HEK293 (cell line): ENCODE measurements around the gene TRABD.

Experiments used
- CTCF ChIA-PET: fragments of 350-600 bp; formaldehyde crosslinking; extraction: SDS; loops from one replicate; lab custom pipeline; 2021; ENCODE audit warnings: antibody characterized with exemption; lab: Yijun Ruan, JAX
- POLR2A ChIA-PET: fragments of 300-600 bp; formaldehyde crosslinking; extraction: SDS; loops from one replicate; lab custom pipeline; 2020; ENCODE audit warnings: antibody characterized with exemption, inconsistent platforms; lab: Yijun Ruan, JAX
- H3K27ac ChIP-seq: fragments of 200-500 bp; sonication (Bioruptor generic); 2 replicates; pipeline ENCODE4 v1.5.1; 2014; ENCODE audit warnings: low read depth, low read length, control low read depth, inconsistent platforms; ENCODE audit errors: extremely low read depth
- H3K36me3 ChIP-seq, 2 experiments: fragments of 200-500 bp in 1 of 2; sonication (Bioruptor generic) in 1 of 2; 1 replicate in 1 of 2; 2 replicates in 1 of 2; pipeline ENCODE4 v1.5.1; 2014 to 2017; ENCODE audit warnings: inconsistent platforms in 2 of 2, low read length in 2 of 2; ENCODE audit not compliant: control insufficient read depth in 2 of 2, insufficient read depth in 1 of 2
- H3K4me1 ChIP-seq: fragments of 200-500 bp; sonication (Bioruptor generic); 2 replicates; pipeline ENCODE4 v1.5.1; 2014; ENCODE audit warnings: mild to moderate bottlenecking, low read length, inconsistent platforms; ENCODE audit not compliant: control insufficient read depth, insufficient read depth
- H3K4me3 ChIP-seq: 2 replicates; pipeline ENCODE4 v1.5.1; 2011; ENCODE audit warnings: low read depth, mild to moderate bottlenecking, control low read depth, low read length, moderate library complexity
- H3K9me3 ChIP-seq: fragments of 200-500 bp; sonication (Bioruptor generic); 2 replicates; pipeline ENCODE4 v1.5.1; 2014; ENCODE audit warnings: low read depth, low read length, inconsistent platforms; ENCODE audit not compliant: control insufficient read depth, insufficient read depth
- EGR2 ChIP-seq: fragments of 450-650 bp; formaldehyde crosslinking; IDR thresholded peaks from 2 replicates; pipeline ENCODE4 v1.5.1; 2016; ENCODE audit warnings: low read depth, missing biosample characterization, missing genetic modification characterization
- GLI4 ChIP-seq: fragments of 450-650 bp; formaldehyde crosslinking; IDR thresholded peaks from 2 replicates; pipeline ENCODE4 v1.5.1; 2016; ENCODE audit warnings: missing biosample characterization, missing genetic modification characterization
- GLIS2 ChIP-seq: fragments of 450-650 bp; formaldehyde crosslinking; IDR thresholded peaks from 2 replicates; pipeline ENCODE4 v1.5.1; 2016; ENCODE audit warnings: missing biosample characterization, missing genetic modification characterization
- IKZF3 ChIP-seq: fragments of 450-650 bp; IDR thresholded peaks from 2 replicates; pipeline ENCODE4 v1.5.0; 2018; ENCODE audit warnings: missing biosample characterization, mild to moderate bottlenecking, missing genetic modification characterization, moderate library complexity
- KLF1 ChIP-seq: fragments of 450-650 bp; formaldehyde crosslinking; IDR thresholded peaks from 2 replicates; pipeline ENCODE4 v1.5.1; 2016; ENCODE audit warnings: missing biosample characterization, missing genetic modification characterization
- KLF7 ChIP-seq: fragments of 450-650 bp; formaldehyde crosslinking; IDR thresholded peaks from 2 replicates; pipeline ENCODE4 v1.5.1; 2016; ENCODE audit warnings: missing biosample characterization, missing genetic modification characterization, borderline replicate concordance
- SCRT2 ChIP-seq: fragments of 450-650 bp; formaldehyde crosslinking; IDR thresholded peaks from 2 replicates; pipeline ENCODE4 v1.5.1; 2016; ENCODE audit warnings: missing biosample characterization, missing genetic modification characterization
- ZFHX2 ChIP-seq: fragments of 450-650 bp; formaldehyde crosslinking; conservative IDR thresholded peaks from 2 replicates; pipeline ENCODE4 v1.5.1; 2016; ENCODE audit warnings: missing biosample characterization, missing genetic modification characterization
- ZIC2 ChIP-seq: fragments of 450-650 bp; formaldehyde crosslinking; IDR thresholded peaks from 2 replicates; pipeline ENCODE4 v1.5.1; 2016; ENCODE audit warnings: missing biosample characterization, missing genetic modification characterization
- ZNF121 ChIP-seq: fragments of 450-650 bp; formaldehyde crosslinking; IDR thresholded peaks from 2 replicates; pipeline ENCODE4 v1.5.1; 2016; ENCODE audit warnings: missing biosample characterization, missing genetic modification characterization
- ZNF19 ChIP-seq: fragments of 450-650 bp; formaldehyde crosslinking; IDR thresholded peaks from 2 replicates; pipeline ENCODE4; 2016; ENCODE audit warnings: missing biosample characterization, missing genetic modification characterization, low read depth
- ZNF48 ChIP-seq: fragments of 450-650 bp; formaldehyde crosslinking; IDR thresholded peaks from 2 replicates; pipeline ENCODE4 v1.5.1; 2016; ENCODE audit warnings: missing biosample characterization, missing genetic modification characterization
- ZNF521 ChIP-seq: fragments of 450-650 bp; formaldehyde crosslinking; IDR thresholded peaks from 2 replicates; pipeline ENCODE4 v1.5.1; 2017; ENCODE audit warnings: missing biosample characterization, mild to moderate bottlenecking, missing genetic modification characterization
- ZNF561 ChIP-seq: fragments of 450-650 bp; IDR thresholded peaks from 2 replicates; pipeline ENCODE4 v1.5.1; 2018; ENCODE audit warnings: missing biosample characterization, missing genetic modification characterization, borderline replicate concordance
- ZNF600 ChIP-seq: fragments of 450-650 bp; formaldehyde crosslinking; IDR thresholded peaks from 2 replicates; pipeline ENCODE4 v1.5.1; 2016; ENCODE audit warnings: missing biosample characterization, missing genetic modification characterization
- ZNF626 ChIP-seq: fragments of 450-650 bp; sonication (Bioruptor Pico); formaldehyde crosslinking; IDR thresholded peaks from 2 replicates; pipeline ENCODE4 v1.5.1; 2018; ENCODE audit warnings: missing biosample characterization, missing genetic modification characterization, inconsistent platforms
- ZNF645 ChIP-seq: fragments of 450-650 bp; formaldehyde crosslinking; IDR thresholded peaks from 2 replicates; pipeline ENCODE4; 2016; ENCODE audit warnings: missing biosample characterization, missing genetic modification characterization
- ZNF785 ChIP-seq: fragments of 450-650 bp; formaldehyde crosslinking; IDR thresholded peaks from 2 replicates; pipeline ENCODE4 v1.5.1; 2016; ENCODE audit warnings: missing biosample characterization, missing genetic modification characterization
- TF ChIP-seq, protein P1 (sequence below): fragments of 450-650 bp; formaldehyde crosslinking; IDR thresholded peaks from 2 replicates; pipeline ENCODE4 v1.5.1; 2017; ENCODE audit warnings: missing biosample characterization, mild to moderate bottlenecking, missing genetic modification characterization, moderate library complexity
- TF ChIP-seq, protein P2 (sequence below): fragments of 450-650 bp; formaldehyde crosslinking; IDR thresholded peaks from 2 replicates; pipeline ENCODE4 v1.5.1; 2016; ENCODE audit warnings: missing biosample characterization, missing genetic modification characterization

Gene TRABD

DNA sequence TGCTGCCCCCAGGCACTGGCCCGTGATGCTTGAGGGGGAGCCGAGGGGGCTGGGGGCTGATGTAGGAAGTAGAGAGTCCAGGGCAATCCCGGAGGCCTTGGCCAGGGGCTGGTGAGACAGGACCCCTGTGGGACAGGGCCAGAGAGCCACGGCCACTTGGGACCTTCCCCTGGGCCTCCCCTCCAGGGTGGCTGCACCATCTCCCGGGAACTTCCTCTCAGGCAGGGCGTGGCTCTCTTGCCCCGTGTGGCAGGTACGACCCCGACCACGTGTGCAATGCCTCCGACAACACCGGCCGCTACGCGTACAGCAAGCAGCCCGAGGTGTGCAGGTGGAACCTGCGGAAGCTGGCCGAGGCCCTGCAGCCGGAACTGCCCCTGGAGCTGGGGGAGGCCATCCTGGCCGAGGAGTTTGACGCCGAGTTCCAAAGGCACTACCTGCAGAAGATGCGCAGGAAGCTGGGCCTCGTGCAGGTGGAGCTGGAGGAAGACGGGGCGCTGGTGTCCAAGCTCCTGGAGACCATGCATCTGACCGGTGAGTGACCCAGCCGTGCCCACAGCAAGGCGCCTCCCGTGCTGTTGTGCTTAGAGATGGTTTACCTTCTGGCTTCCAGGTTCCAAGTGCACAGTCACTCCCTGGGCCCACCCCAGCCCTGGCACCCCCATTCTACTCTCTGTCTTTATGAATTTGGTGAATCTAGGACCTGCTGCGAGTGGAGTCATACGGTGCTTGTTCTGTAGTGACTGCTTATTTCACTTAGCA, 24.8 kb downstream of the TRABD start:
- Histone ChIP-seq H3K4me3 (no peak overlapping the region), H3K27ac (no peak overlapping the region), H3K36me3 (peaks cover 33 to 90% of the 10 kb centered on the region in 2 experiments), H3K9me3 (no peaks in the 10 kb centered on the region), H3K4me1 (no peaks in the 10 kb centered on the region)
- POLR2A ChIA-PET: no interaction called here
- 0 out of 2 replicates have a peak, but pooled peaks have one; percentile 7 for TF ChIP-seq ZNF121
- TF ChIP-seq ZNF521 (tag by site-specific recombination): no peak
- no peak for TF ChIP-seq ZNF561 (tag by site-specific recombination)
- CTCF ChIA-PET: interaction anchor here (2.7 kb wide), 1 partner anchor 60 kb away, joined by 24 read pairs; no protein-coding TSS in a partner anchor

DNA sequence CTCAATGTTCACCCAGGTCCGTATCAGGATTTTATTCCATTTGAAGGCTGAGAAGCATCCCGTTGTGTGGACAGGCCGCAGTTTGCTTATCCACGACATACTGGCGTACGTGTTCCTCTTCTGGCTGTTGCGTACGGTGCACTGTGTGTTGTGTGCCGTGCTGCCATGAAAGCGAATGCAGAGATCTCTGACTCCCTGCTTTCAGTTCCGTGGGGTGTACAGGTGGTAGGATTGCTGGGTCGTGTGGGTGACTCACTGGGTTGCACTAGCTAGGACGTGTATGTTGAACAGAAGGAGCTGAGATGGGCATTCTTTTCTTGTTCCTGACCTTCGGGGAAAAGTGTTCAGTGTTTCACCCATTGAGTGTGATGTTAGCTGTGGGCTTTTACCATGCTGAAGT, 25.4 kb downstream of the TRABD start:
- Histone ChIP-seq H3K4me1 (no peaks in the 10 kb centered on the region), H3K27ac (no peak overlapping the region), H3K4me3 (no peak overlapping the region), H3K36me3 (peaks cover 33 to 90% of the 10 kb centered on the region in 2 experiments), H3K9me3 (no peaks in the 10 kb centered on the region)
- POLR2A ChIA-PET: interaction anchor here (0.6 kb wide), 1 partner anchor 116 kb away, joined by 3 read pairs; the partner anchor contains the start of gene DENND6B
- CTCF ChIA-PET: interaction anchor here (2.7 kb wide), 1 partner anchor 61 kb away, joined by 24 read pairs; no protein-coding TSS in a partner anchor
- TF ChIP-seq ZNF600 (0 out of 2 replicates have a peak, but pooled peaks have one; percentile 24), GLI4 (tag by site-specific recombination) (no peak)

GRCh38 chr22:50213263-50213662, 27.6 kb downstream of the TRABD start:
- ChIA-PET POLR2A (interaction anchor here (1.4 kb wide), 1 partner anchor 12 kb away, joined by 3 read pairs; no protein-coding TSS in a partner anchor), CTCF (interaction anchor here (1.3 kb wide), 1 partner anchor 313 kb away, joined by 4 read pairs; no protein-coding TSS in a partner anchor)
- Histone ChIP-seq H3K4me1 (no peaks in the 10 kb centered on the region), H3K9me3 (no peaks in the 10 kb centered on the region), H3K4me3 (no peak overlapping the region), H3K27ac (no peak overlapping the region), H3K36me3 (peaks cover 33 to 92% of the 10 kb centered on the region in 2 experiments)
- no peak for TF ChIP-seq ZNF48 (tag by site-specific recombination)
- TF ChIP-seq ZNF645 (tag by site-specific recombination): no peak
- TF ChIP-seq, protein P1, sequence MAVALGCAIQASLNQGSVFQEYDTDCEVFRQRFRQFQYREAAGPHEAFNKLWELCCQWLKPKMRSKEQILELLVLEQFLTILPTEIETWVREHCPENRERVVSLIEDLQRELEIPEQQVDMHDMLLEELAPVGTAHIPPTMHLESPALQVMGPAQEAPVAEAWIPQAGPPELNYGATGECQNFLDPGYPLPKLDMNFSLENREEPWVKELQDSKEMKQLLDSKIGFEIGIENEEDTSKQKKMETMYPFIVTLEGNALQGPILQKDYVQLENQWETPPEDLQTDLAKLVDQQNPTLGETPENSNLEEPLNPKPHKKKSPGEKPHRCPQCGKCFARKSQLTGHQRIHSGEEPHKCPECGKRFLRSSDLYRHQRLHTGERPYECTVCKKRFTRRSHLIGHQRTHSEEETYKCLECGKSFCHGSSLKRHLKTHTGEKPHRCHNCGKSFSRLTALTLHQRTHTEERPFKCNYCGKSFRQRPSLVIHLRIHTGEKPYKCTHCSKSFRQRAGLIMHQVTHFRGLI: no peak
- TF ChIP-seq IKZF3 (tag by site-specific recombination): no peak
- no peak for TF ChIP-seq ZNF19 (tag by site-specific recombination)
- no peak for TF ChIP-seq ZNF785 (tag by site-specific recombination)

- H3K4me1 ChIP-seq: peaks cover 2% of the 10 kb centered on the region; the same call in 1 of the 2 replicates
- H3K27ac ChIP-seq: no peak overlapping the region
- ChIA-PET CTCF (interaction anchor here (2.4 kb wide), 1 partner anchor 66 kb away, joined by 6 read pairs; no protein-coding TSS in a partner anchor), POLR2A (interaction anchor here (0.6 to 0.7 kb wide), 2 partner anchors 57 to 449 kb away, joined by 3 to 8 read pairs; no protein-coding TSS in a partner anchor)
- H3K36me3 ChIP-seq: peaks cover 33 to 97% of the 10 kb centered on the region in 2 experiments
- no peaks in the 10 kb centered on the region for H3K9me3 ChIP-seq
- H3K4me3 ChIP-seq: no peak overlapping the region
- TF ChIP-seq ZFHX2 (tag by site-specific recombination): peak; percentile 48; the same call in 1 of the 2 replicates
- no peak for TF ChIP-seq KLF7 (tag by site-specific recombination)
- TF ChIP-seq SCRT2: no peak
- TF ChIP-seq GLIS2 (tag by site-specific recombination): 0 out of 2 replicates have a peak, but pooled peaks have one; percentile 31
- no peak for TF ChIP-seq ZIC2 (tag by site-specific recombination)
- TF ChIP-seq, protein P2, sequence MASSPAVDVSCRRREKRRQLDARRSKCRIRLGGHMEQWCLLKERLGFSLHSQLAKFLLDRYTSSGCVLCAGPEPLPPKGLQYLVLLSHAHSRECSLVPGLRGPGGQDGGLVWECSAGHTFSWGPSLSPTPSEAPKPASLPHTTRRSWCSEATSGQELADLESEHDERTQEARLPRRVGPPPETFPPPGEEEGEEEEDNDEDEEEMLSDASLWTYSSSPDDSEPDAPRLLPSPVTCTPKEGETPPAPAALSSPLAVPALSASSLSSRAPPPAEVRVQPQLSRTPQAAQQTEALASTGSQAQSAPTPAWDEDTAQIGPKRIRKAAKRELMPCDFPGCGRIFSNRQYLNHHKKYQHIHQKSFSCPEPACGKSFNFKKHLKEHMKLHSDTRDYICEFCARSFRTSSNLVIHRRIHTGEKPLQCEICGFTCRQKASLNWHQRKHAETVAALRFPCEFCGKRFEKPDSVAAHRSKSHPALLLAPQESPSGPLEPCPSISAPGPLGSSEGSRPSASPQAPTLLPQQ (tag by site-specific recombination): no peak
- no peak for TF ChIP-seq GLI4 (tag by site-specific recombination)
- no peak for TF ChIP-seq ZNF626
- 0 out of 2 replicates have a peak, but pooled peaks have one; percentile 31 for TF ChIP-seq EGR2 (tag by site-specific recombination)
- TF ChIP-seq KLF1: peak; percentile 82
These were observed 29.8 kb downstream of the TRABD start for GRCh38 chr22:50215297-50216054.
